Measurements from ENCODE around the gene CSTPP1. TPM values are rescaled to one million over a fixed set of nuclear protein-coding genes. Genes with fewer than 3 reads are reported as not detected.

The CSTPP1 gene
- total and polyA plus RNA-seq, 2 of the 8 experiments (the other 6 are each of a cell fraction or from before 2014, with no cell fraction given), result 24.2 to 28.7 TPM

DNA sequence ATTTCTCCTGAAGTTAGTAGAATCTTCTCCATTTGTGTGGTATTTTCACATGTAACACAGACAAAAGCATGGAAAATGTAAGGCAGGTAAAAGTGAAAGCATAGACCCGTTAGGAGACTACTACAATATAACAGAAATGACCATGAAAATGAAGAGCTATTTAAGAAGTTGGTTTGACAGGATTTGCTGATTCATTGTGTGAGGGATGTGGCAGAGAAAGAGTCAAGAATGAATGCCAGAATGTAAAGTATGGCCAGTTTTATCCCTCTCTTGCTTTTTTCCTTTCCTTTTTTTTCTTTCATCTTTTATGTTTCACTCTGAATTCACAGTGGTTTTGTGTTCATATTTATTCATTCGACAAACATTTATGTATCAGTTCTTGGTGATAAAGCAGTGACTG, 124.2 kb downstream of the CSTPP1 start:
- Histone ChIP-seq H3K4me1 (replicated peaks in 1 of 4; ENCODE audit: control insufficient read depth in 3 of 4, insufficient read depth in 4 of 4, low read length in 3 of 4) (peaks cover 0 to 13% (median 10%) of the 10 kb centered on the region in 4 experiments; a peak in 5 of 7 replicates), H3K79me1 (ENCODE audit: low read depth, low read length) (no peaks in the 10 kb centered on the region), H3K27me3 (replicated peaks in 1 of 4; ENCODE audit: control insufficient read depth in 3 of 4, extremely low read depth in 1 of 4, insufficient read depth in 3 of 4, low read length in 3 of 4) (no peaks in the 10 kb centered on the region), H3K4ac (replicated peaks; ENCODE audit: insufficient read length, low read depth, low read length) (no peak overlapping the region), H4K91ac (replicated peaks; ENCODE audit: insufficient read length, low read length) (peak overlapping the region; percentile 38), H2BK20ac (ENCODE audit: low read length) (no peak overlapping the region), H3K4me2 (ENCODE audit: insufficient read depth in 1 of 2, low read depth in 2 of 2, low read length in 2 of 2) (no peak overlapping the region), H3K14ac (ENCODE audit: insufficient read length) (no peak overlapping the region), H3K9me3 (ENCODE audit: insufficient read depth in 2 of 2, low read depth in 1 of 2, low read length in 1 of 2) (no peaks in the 10 kb centered on the region), H3K9ac (replicated peaks in 1 of 4; ENCODE audit: extremely low read depth in 1 of 4, low read depth in 3 of 4, low read length in 3 of 4) (no peak overlapping the region), H3K56ac (replicated peaks; ENCODE audit: insufficient read length, low read depth, low read length) (no peak overlapping the region), H4K8ac (ENCODE audit: extremely low read depth, insufficient read depth, low read length) (no peak overlapping the region), H2AK5ac (ENCODE audit: low read depth, low read length) (no peak overlapping the region), H3K27ac (ENCODE audit: low read depth, low read length) (0 out of 2 replicates have a peak overlapping the region, but pooled peaks have one; percentile 48), H3K23ac (ENCODE audit: insufficient read length) (no peak overlapping the region), H3K23me2 (ENCODE audit: low read depth, low read length) (no peaks in the 10 kb centered on the region), H2BK5ac (ENCODE audit: low read depth, low read length) (no peak overlapping the region), H2AFZ (ENCODE audit: low read length) (no peak overlapping the region), H3K79me2 (ENCODE audit: control insufficient read depth in 1 of 2, insufficient read depth in 2 of 2, low read length in 2 of 2) (no peaks in the 10 kb centered on the region), H2BK15ac (ENCODE audit: low read length) (no peak overlapping the region), H4K20me1 (replicated peaks in 1 of 2; ENCODE audit: control insufficient read depth in 1 of 2, insufficient read depth in 2 of 2, low read length in 2 of 2) (no peaks in the 10 kb centered on the region), H4K5ac (ENCODE audit: insufficient read length, low read depth, low read length) (peak overlapping the region; percentile 89), H3K36me3 (ENCODE audit: control insufficient read depth in 2 of 4, insufficient read depth in 4 of 4, low read length in 3 of 4) (no peaks in the 10 kb centered on the region), H3K18ac (ENCODE audit: extremely low read depth, low read length) (no peak overlapping the region), H2BK120ac (replicated peaks; ENCODE audit: low read depth, low read length) (no peak overlapping the region), H3K4me3 (ENCODE audit: extremely low read depth in 1 of 4, insufficient read depth in 2 of 4, low read depth in 3 of 4, low read length in 4 of 4) (no peak overlapping the region), H2BK12ac (ENCODE audit: low read depth, low read length) (no peak overlapping the region; the same call in 1 of the 2 replicates)
- POLR2A ChIA-PET (ENCODE audit: partially characterized antibody), result interaction anchor here (1.2 kb wide), 1 partner anchor 12 kb away, joined by 3 read pairs; no protein-coding TSS in a partner anchor
- 61% methylated on average over 2 of the region's 2 CpGs; no CpG with 5 or more reads in 1 of the 2 experiments for WGBS, 2 experiments (ENCODE audit: extremely low coverage in 1 of 2, insufficient coverage in 1 of 2, insufficient read length in 1 of 2, insufficient replicate concordance in 2 of 2, low coverage in 1 of 2, low lambda C conversion rate in 2 of 2, missing lambda C conversion rate in 1 of 2)
- no peak for DNase-seq (ENCODE audit: low read depth in 1 of 2, low spot score in 2 of 2)
- no peak for FAIRE-seq
- CTCF ChIA-PET (ENCODE audit: partially characterized antibody), result interaction anchor here (0.6 to 1.5 kb wide), 4 partner anchors 12 to 92 kb away, joined by 3 to 4 read pairs (median 4); no protein-coding TSS in a partner anchor
- TF ChIP-seq, protein P1, sequence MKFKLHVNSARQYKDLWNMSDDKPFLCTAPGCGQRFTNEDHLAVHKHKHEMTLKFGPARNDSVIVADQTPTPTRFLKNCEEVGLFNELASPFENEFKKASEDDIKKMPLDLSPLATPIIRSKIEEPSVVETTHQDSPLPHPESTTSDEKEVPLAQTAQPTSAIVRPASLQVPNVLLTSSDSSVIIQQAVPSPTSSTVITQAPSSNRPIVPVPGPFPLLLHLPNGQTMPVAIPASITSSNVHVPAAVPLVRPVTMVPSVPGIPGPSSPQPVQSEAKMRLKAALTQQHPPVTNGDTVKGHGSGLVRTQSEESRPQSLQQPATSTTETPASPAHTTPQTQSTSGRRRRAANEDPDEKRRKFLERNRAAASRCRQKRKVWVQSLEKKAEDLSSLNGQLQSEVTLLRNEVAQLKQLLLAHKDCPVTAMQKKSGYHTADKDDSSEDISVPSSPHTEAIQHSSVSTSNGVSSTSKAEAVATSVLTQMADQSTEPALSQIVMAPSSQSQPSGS (IDR thresholded peaks at IDR 0.05; ENCODE audit: low read length), result no peak
- TF ChIP-seq GABPA (IDR thresholded peaks at IDR 0.05; ENCODE audit: borderline replicate concordance, insufficient read depth, low read length) (no peak), BACH1 (IDR thresholded peaks at IDR 0.05; ENCODE audit: low read length) (peak; percentile 59; the same call in 1 of the 2 replicates), RNF2 (IDR thresholded peaks at IDR 0.05; ENCODE audit: borderline replicate concordance, low read depth, low read length, missing control alignments, poor library complexity, severe bottlenecking) (no peak), NRF1 (IDR thresholded peaks at IDR 0.05; ENCODE audit: low read depth, low read length) (no peak), SIX5 (IDR thresholded peaks at IDR 0.05; ENCODE audit: low read depth, low read length) (no peak), SP1 (IDR thresholded peaks at IDR 0.05; ENCODE audit: low read depth, low read length) (no peak), EP300 (IDR thresholded peaks at IDR 0.05; ENCODE audit: borderline replicate concordance in 1 of 2, low read depth in 2 of 2, low read length in 2 of 2) (no peak), TAF1 (IDR thresholded peaks at IDR 0.05; ENCODE audit: low read depth, low read length) (no peak), POU5F1 (IDR thresholded peaks at IDR 0.05; ENCODE audit: low read depth, low read length) (no peak), KDM1A (IDR thresholded peaks at IDR 0.05; ENCODE audit: borderline replicate concordance, low read length) (no peak), SIRT6 (IDR thresholded peaks at IDR 0.05; ENCODE audit: low read length) (no peak)
